Nephron (organoid): ENCODE measurements around the gene MAPK4.

Experiments
- H3K27ac Mint-ChIP-seq, 3 experiments: 2 replicates each; pipeline ENCODE4 v1.8.0; 2020; ENCODE audit warnings: mixed read lengths in 3 of 3, mild to moderate bottlenecking in 2 of 3, moderate library complexity in 1 of 3
- H3K27me3 Mint-ChIP-seq: 2 replicates; pipeline ENCODE4 v1.8.0; 2021; ENCODE audit warnings: low read depth, mild to moderate bottlenecking, moderate library complexity, mixed read lengths
- H3K36me3 Mint-ChIP-seq: 2 replicates; pipeline ENCODE4 v1.8.0; 2020; ENCODE audit warnings: low read depth, mixed read lengths
- H3K4me1 Mint-ChIP-seq: 2 replicates; pipeline ENCODE4 v1.8.0; 2020; ENCODE audit warnings: mixed read lengths
- H3K4me3 Mint-ChIP-seq, 3 experiments: 2 replicates each; pipeline ENCODE4 v1.8.0; 2020; ENCODE audit warnings: mild to moderate bottlenecking in 3 of 3, mixed read lengths in 3 of 3, moderate library complexity in 2 of 3
- H3K9me3 Mint-ChIP-seq: 2 replicates; pipeline ENCODE4 v1.8.0; 2020; ENCODE audit warnings: mixed read lengths
- TF ChIP-seq, protein P1 (sequence below), 3 experiments: fragments of 200-600 bp; sonication (generic); IDR thresholded peaks; one replicate each; pipeline ENCODE4 v1.5.0; 2021; ENCODE audit warnings: antibody characterized with exemption in 3 of 3; ENCODE audit not compliant: unreplicated experiment in 3 of 3

The MAPK4 gene

DNA sequence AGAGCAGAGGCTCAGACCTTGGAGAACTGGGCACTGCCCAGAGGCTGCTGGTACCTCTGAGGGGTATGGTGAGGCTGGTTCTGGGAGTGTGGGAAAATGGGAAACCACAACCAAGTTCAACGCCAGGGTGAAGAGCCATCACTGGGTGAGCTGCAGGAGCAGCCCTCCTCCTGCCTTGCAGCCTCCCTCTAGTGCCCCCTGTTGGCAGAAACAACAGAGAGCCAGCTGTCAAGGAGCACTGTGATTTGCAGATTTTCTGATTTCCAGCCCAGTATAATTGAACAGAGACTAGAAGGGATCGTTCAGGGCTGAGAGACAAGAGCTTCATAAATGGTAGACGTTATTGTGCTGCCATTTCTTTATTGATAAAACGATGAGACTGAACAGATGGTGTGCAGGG lies 50.5 kb downstream of the MAPK4 start:
- no peaks in the 10 kb centered on the region for H3K4me1 Mint-ChIP-seq
- H3K27me3 Mint-ChIP-seq = no peaks in the 10 kb centered on the region
- TF ChIP-seq, protein P1, sequence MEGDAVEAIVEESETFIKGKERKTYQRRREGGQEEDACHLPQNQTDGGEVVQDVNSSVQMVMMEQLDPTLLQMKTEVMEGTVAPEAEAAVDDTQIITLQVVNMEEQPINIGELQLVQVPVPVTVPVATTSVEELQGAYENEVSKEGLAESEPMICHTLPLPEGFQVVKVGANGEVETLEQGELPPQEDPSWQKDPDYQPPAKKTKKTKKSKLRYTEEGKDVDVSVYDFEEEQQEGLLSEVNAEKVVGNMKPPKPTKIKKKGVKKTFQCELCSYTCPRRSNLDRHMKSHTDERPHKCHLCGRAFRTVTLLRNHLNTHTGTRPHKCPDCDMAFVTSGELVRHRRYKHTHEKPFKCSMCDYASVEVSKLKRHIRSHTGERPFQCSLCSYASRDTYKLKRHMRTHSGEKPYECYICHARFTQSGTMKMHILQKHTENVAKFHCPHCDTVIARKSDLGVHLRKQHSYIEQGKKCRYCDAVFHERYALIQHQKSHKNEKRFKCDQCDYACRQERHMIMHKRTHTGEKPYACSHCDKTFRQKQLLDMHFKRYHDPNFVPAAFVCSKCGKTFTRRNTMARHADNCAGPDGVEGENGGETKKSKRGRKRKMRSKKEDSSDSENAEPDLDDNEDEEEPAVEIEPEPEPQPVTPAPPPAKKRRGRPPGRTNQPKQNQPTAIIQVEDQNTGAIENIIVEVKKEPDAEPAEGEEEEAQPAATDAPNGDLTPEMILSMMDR (IDR thresholded peaks at IDR 0.05; ENCODE audit: unreplicated experiment in 3 of 3) = no peak
- no peak overlapping the region for H3K27ac Mint-ChIP-seq
- H3K9me3 Mint-ChIP-seq = peaks cover 8% of the 10 kb centered on the region
- H3K4me3 Mint-ChIP-seq = no peak overlapping the region
- peaks cover 4% of the 10 kb centered on the region for H3K36me3 Mint-ChIP-seq

GRCh38 chr18:50611529-50611941 lies 51.6 kb downstream of the MAPK4 start:
- Mint-ChIP-seq H3K4me3 (no peak overlapping the region), H3K9me3 (peaks cover 8% of the 10 kb centered on the region), H3K27me3 (peaks cover 3% of the 10 kb centered on the region), H3K36me3 (peaks cover 4% of the 10 kb centered on the region), H3K27ac (no peak overlapping the region), H3K4me1 (no peaks in the 10 kb centered on the region)
- TF ChIP-seq, protein P1 (IDR thresholded peaks at IDR 0.05; ENCODE audit: unreplicated experiment in 3 of 3) = no peak

GRCh38 chr18:50614838-50615237 lies 55.0 kb downstream of the MAPK4 start:
- H3K27ac Mint-ChIP-seq = no peak overlapping the region
- H3K4me3 Mint-ChIP-seq = no peak overlapping the region
- H3K4me1 Mint-ChIP-seq = peaks cover 3% of the 10 kb centered on the region
- H3K27me3 Mint-ChIP-seq = peaks cover 6% of the 10 kb centered on the region
- peaks cover 4% of the 10 kb centered on the region for H3K36me3 Mint-ChIP-seq
- H3K9me3 Mint-ChIP-seq = peaks cover 8% of the 10 kb centered on the region
- TF ChIP-seq, protein P1 (IDR thresholded peaks at IDR 0.05; ENCODE audit: unreplicated experiment in 3 of 3) = no peak

GRCh38 chr18:50616484-50617048 lies 56.7 kb downstream of the MAPK4 start:
- Mint-ChIP-seq H3K4me3 (no peak overlapping the region), H3K27ac (no peak overlapping the region), H3K36me3 (peaks cover 4% of the 10 kb centered on the region), H3K27me3 (peaks cover 9% of the 10 kb centered on the region), H3K9me3 (peaks cover 8% of the 10 kb centered on the region), H3K4me1 (peaks cover 14% of the 10 kb centered on the region)
- TF ChIP-seq, protein P1 (IDR thresholded peaks at IDR 0.05; ENCODE audit: unreplicated experiment in 3 of 3) = no peak

DNA sequence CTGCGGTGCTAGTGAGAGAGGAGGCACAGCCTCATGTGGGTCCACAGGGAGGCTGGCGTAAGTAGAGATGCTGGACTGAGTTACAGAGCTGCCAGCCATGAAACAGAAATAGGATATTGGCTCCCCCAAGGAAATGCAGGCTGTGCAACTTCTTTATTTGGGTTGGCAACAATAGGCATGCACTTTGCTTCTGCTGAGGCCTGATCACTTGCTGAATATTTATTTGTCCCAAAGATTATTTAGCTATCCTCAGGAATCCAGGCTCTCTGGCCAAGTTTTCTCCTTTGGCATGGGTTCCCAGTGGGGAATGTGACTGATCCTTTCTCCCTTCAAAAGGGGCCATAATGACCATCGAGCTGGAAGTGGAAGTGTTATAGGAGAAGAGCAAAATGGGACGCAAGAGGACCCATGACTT lies 60.0 kb downstream of the MAPK4 start:
- Mint-ChIP-seq H3K27me3 (peaks cover 20% of the 10 kb centered on the region), H3K36me3 (no peaks in the 10 kb centered on the region), H3K4me3 (no peak overlapping the region), H3K27ac (peak overlapping the region in 2 of 3 experiments; percentile 55 to 68), H3K9me3 (no peaks in the 10 kb centered on the region), H3K4me1 (peaks cover 33% of the 10 kb centered on the region)
- TF ChIP-seq, protein P1 (IDR thresholded peaks at IDR 0.05; ENCODE audit: unreplicated experiment in 3 of 3) = no peak

DNA sequence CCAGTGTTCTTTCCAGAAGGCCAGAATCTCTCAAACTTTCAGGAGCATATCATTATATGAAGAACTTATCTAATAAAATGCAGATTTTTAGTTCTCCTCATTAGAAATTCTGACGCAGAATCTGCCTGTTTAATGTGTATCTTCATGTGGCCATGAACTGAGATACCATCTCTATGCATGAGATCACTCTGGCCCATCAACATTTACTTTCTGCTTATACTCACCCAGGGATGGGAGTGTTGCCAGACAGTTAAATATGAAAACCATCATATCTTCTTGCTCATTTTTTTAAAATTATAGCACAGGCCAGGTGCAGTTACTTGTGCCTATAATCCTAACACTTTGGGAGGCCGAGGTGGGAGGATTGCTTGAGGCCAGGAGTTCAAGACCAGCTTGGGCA lies 60.4 kb downstream of the MAPK4 start:
- Mint-ChIP-seq H3K4me1 (peaks cover 33% of the 10 kb centered on the region), H3K27ac (peak overlapping the region in 2 of 3 experiments; percentile 55 to 68), H3K9me3 (no peaks in the 10 kb centered on the region), H3K27me3 (peaks cover 24% of the 10 kb centered on the region), H3K4me3 (no peak overlapping the region), H3K36me3 (no peaks in the 10 kb centered on the region)
- TF ChIP-seq, protein P1 (IDR thresholded peaks at IDR 0.05; ENCODE audit: unreplicated experiment in 3 of 3) = no peak
